NB4 (cell line): ENCODE results near the gene ZNF469.

Source experiments
- DNase-seq: peaks from one replicate; pipeline ENCODE4 v3.0.0; 2010; ENCODE audit warnings: low read depth
- H3K4me3 ChIP-seq: one replicate; pipeline ENCODE4 v1.5.1; 2011; ENCODE audit warnings: mild to moderate bottlenecking, low read depth, low read length, moderate library complexity
- MYC ChIP-seq: IDR thresholded peaks from 2 replicates; pipeline ENCODE4 v1.6.1; 2011; ENCODE audit warnings: low read depth, low read length
- POLR2A ChIP-seq: IDR thresholded peaks from 2 replicates; pipeline ENCODE4 v1.6.1; 2011; ENCODE audit warnings: mild to moderate bottlenecking; ENCODE audit not compliant: insufficient read length; ENCODE audit errors: extremely low read depth
- TF ChIP-seq, protein P1 (sequence below): IDR thresholded peaks from 2 replicates; pipeline ENCODE4 v1.6.1; 2011; ENCODE audit warnings: low read depth, low read length
- TF ChIP-seq, protein P2 (sequence below): IDR thresholded peaks from one replicate; pipeline ENCODE4 v1.5.1; 2012; ENCODE audit warnings: low read depth, low read length

ZNF469 gene

DNA sequence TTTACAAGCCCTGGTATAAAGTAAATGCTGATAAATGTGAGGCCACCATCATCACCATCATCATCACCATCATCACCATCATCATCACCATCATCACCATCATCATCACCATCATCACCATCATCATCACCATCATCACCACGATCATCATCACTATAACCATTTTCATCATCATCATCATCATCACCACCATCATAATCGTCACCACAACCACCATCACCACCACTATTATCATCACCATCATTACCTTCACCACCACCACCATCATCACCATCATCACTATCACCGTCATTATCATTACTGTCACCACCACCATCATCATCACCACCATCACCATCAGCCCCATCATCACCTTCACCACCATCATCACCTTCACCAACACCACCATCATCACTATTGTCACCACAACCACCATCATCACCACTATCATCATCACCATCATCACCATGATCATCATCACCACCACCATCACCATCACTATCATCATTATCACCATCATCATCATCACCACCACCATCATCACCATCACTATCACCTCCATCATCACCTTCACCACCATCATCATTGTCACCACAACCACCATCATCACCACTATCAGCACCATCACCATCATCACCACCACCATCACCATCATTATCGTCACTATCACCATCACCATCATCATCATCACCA lies 16.6 kb upstream of the ZNF469 start:
- TF ChIP-seq, protein P1, sequence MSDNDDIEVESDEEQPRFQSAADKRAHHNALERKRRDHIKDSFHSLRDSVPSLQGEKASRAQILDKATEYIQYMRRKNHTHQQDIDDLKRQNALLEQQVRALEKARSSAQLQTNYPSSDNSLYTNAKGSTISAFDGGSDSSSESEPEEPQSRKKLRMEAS, result no peak
- TF ChIP-seq, protein P2, sequence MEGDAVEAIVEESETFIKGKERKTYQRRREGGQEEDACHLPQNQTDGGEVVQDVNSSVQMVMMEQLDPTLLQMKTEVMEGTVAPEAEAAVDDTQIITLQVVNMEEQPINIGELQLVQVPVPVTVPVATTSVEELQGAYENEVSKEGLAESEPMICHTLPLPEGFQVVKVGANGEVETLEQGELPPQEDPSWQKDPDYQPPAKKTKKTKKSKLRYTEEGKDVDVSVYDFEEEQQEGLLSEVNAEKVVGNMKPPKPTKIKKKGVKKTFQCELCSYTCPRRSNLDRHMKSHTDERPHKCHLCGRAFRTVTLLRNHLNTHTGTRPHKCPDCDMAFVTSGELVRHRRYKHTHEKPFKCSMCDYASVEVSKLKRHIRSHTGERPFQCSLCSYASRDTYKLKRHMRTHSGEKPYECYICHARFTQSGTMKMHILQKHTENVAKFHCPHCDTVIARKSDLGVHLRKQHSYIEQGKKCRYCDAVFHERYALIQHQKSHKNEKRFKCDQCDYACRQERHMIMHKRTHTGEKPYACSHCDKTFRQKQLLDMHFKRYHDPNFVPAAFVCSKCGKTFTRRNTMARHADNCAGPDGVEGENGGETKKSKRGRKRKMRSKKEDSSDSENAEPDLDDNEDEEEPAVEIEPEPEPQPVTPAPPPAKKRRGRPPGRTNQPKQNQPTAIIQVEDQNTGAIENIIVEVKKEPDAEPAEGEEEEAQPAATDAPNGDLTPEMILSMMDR, result no peak
- TF ChIP-seq MYC, result no peak
- TF ChIP-seq POLR2A, result no peak
- H3K4me3 ChIP-seq, result no peak overlapping the region
- DNase-seq, result no peak

DNA sequence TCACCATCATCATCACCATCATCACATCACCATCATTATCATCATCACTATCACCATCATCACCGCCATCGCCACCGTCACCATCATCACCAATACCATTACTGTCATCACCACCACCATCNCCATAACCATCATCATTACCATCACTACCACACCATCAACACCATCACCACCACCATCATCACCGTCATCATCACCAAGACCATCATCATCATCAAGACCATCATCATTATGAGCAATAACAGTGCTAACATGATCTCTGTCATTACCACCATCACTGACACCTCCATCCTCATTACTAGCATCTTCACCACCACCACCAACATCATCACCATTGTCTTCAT lies 16.1 kb upstream of the ZNF469 start:
- TF ChIP-seq, protein P2, result no peak
- TF ChIP-seq, protein P1, result no peak
- TF ChIP-seq POLR2A (no peak), MYC (no peak)
- H3K4me3 ChIP-seq, result no peak overlapping the region
- DNase-seq, result no peak

DNA sequence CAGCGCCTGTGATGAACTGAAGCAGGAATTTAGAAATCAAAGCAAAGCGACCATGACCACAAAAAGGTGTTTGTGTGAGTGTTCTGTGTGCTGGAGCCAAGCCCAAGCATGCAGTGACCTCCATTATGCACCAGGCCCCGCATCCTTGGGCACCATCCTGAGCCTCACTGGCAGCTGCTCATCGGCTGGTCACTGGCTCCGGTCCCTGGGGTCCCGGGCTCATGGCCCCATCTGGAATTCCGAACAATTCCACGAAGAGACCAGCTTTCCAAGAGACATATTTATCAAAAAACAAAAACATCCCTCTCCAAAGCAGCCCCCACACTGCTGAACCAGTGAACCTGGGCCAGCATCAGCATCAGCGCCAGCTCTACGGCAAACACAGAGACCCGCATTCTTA lies 15.2 kb upstream of the ZNF469 start:
- DNase-seq, result no peak
- TF ChIP-seq MYC, result no peak
- TF ChIP-seq, protein P1, result no peak
- H3K4me3 ChIP-seq, result no peak overlapping the region

DNA sequence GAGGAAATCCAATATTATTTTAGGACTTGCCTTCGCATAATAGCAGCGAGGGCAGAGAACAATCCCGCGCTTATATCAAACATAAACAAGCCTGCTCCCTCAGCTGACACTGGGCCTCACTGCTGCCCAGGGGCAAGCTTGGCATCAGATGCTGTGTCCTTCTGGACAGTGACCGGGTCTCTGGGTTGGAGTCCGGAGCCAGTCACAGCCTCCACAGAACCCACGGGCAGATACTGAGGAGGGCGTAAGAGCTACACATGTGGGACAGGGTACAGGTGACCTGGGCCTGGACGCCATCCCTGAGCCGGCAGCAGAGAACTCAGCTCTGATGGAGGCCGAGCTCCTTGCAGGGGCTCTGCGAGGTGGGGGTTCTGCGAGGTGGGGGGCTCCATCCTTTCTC lies 14.7 kb upstream of the ZNF469 start:
- no peak for DNase-seq
- no peak overlapping the region for H3K4me3 ChIP-seq
- TF ChIP-seq, protein P1, result no peak
- TF ChIP-seq POLR2A, result no peak
- TF ChIP-seq, protein P2, result no peak
- TF ChIP-seq MYC, result no peak

DNA sequence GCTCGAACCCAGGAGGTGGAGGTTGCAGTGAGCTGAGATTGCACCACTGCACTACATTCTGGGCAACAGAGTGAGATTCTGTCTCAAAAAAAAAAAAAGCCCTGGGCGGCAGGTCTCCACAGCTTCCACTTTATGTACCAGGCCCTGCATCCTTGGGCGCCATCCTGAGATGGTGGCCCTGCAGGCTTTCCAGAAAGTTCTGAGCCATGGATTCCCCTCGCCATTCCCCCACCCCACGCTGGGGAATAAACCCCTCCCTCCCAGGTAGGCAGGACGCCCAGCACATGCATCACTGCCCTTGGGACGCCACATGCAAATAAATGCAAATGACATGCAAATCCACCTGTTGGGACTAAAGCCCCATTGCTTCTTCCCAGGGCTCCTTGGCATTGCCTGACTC lies 13.8 kb upstream of the ZNF469 start:
- TF ChIP-seq MYC (no peak), POLR2A (no peak)
- TF ChIP-seq, protein P1, result no peak
- TF ChIP-seq, protein P2, result no peak
- no peak for DNase-seq
- H3K4me3 ChIP-seq, result no peak overlapping the region

DNA sequence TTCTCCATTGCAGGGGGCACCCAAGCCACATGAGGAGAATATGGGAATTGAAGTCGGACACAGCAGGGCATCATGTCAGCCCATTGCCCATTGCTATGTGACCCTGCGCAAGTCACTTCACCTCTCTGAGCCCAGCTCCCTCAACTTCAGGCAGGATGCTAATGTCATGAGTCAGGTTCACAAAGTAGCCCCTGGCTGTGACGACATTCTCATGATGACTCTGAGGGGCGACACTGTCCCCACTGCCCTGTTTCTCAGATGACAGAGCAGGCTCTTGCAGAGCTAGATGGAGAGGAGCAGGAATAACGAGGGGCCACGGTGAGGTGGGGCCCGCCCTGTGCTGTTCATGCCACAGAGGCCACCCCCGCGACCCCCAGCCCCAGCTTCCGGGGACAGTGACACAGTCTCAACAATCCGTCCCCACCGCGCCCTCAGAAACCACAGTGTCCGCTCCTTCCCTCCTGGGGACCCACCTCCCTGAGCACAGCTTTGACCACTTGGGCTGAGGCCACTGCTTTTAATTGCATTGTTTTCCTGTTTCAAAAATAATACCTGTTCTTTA lies 13.2 kb upstream of the ZNF469 start:
- no peak for DNase-seq

More for the DNA sequence above, 13.2 kb upstream of the ZNF469 start:
- no peak overlapping the region for H3K4me3 ChIP-seq
- no peak for TF ChIP-seq MYC
- TF ChIP-seq POLR2A, result no peak
- TF ChIP-seq, protein P1, result no peak
- TF ChIP-seq, protein P2, result no peak
